Ovary (tissue), 3 donors: ENCODE data around the gene MAPK8.

Experiments
- EP300 ChIP-seq: sonication (generic); formaldehyde crosslinking; IDR thresholded peaks from one replicate; pipeline ENCODE4 v1.6.1; 2017; ENCODE audit warnings: antibody characterized with exemption
- POLR2A ChIP-seq: fragments of 450-650 bp; IDR thresholded peaks from one replicate; pipeline ENCODE4 v1.6.1; 2017; ENCODE audit warnings: antibody characterized with exemption, mild to moderate bottlenecking, moderate library complexity
- TF ChIP-seq, protein P1 (sequence below), 3 donors: fragments of 450-650 bp in 2 of 3; fragments of 200-600 bp in 1 of 3; IDR thresholded peaks; one replicate each; pipeline versions ENCODE4 v1.5.1 to v1.8.0; 2016 to 2022; ENCODE audit warnings: antibody characterized with exemption in 3 of 3, mild to moderate bottlenecking in 1 of 3
- donor health status: DM: no; HTN: no; CAD: no.

DNA sequence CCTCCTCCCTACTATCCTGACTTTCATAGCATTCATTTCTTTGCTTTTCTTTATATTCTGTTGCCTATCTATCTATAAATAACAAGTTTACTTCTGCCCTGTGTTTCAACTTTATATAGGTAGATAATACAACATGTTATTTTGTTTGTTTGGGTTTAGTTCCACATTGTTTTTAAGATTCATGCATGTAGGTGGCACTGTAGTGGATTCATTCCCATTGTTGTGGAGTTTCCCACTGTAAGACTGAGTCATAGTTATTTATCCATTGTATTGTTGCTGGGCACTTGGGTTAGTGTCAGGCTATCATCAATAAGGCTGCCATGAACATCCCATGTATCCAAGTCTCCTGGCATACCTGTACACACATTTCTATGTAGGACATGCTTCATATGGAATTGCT lies 170.7 kb downstream of the MAPK8 start:
- TF ChIP-seq, protein P1, sequence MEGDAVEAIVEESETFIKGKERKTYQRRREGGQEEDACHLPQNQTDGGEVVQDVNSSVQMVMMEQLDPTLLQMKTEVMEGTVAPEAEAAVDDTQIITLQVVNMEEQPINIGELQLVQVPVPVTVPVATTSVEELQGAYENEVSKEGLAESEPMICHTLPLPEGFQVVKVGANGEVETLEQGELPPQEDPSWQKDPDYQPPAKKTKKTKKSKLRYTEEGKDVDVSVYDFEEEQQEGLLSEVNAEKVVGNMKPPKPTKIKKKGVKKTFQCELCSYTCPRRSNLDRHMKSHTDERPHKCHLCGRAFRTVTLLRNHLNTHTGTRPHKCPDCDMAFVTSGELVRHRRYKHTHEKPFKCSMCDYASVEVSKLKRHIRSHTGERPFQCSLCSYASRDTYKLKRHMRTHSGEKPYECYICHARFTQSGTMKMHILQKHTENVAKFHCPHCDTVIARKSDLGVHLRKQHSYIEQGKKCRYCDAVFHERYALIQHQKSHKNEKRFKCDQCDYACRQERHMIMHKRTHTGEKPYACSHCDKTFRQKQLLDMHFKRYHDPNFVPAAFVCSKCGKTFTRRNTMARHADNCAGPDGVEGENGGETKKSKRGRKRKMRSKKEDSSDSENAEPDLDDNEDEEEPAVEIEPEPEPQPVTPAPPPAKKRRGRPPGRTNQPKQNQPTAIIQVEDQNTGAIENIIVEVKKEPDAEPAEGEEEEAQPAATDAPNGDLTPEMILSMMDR (IDR thresholded peaks at IDR 0.05) = no peak
- TF ChIP-seq POLR2A (no peak), EP300 (no peak)
